Measurements from ENCODE around the gene LRRC40.

The LRRC40 gene

GRCh38 chr1:70140894-70141293 lies 64.5 kb downstream of the LRRC40 start:
- peaks cover 5% of the 10 kb centered on the region for H3K4me1 ChIP-seq (ENCODE audit: control insufficient read depth, insufficient read depth, low read length)
- H3K27me3 ChIP-seq (ENCODE audit: control insufficient read depth, insufficient read depth, low read length, poor library complexity, severe bottlenecking), result no peaks in the 10 kb centered on the region
- H3K36me3 ChIP-seq (ENCODE audit: control insufficient read depth, insufficient read depth, low read length), result no peaks in the 10 kb centered on the region
- no peak overlapping the region for H3K4me3 ChIP-seq (ENCODE audit: insufficient read depth, low read depth, low read length)
- H3K27ac ChIP-seq (ENCODE audit: insufficient read depth, low read depth, low read length, poor library complexity, severe bottlenecking), result no peak overlapping the region
- WGBS, 2 experiments, result 82 to 90% methylated on average over 3 of the region's 3 CpGs
- H3K9me3 ChIP-seq (ENCODE audit: control insufficient read depth, low read length), result no peaks in the 10 kb centered on the region

GRCh38 chr1:70140343-70140742 lies 65.0 kb downstream of the LRRC40 start:
- Histone ChIP-seq H3K27me3 (ENCODE audit: control insufficient read depth, insufficient read depth, low read length, poor library complexity, severe bottlenecking) (no peaks in the 10 kb centered on the region), H3K27ac (ENCODE audit: insufficient read depth, low read depth, low read length, poor library complexity, severe bottlenecking) (no peak overlapping the region), H3K36me3 (ENCODE audit: control insufficient read depth, insufficient read depth, low read length) (no peaks in the 10 kb centered on the region), H3K4me3 (ENCODE audit: insufficient read depth, low read depth, low read length) (no peak overlapping the region), H3K4me1 (ENCODE audit: control insufficient read depth, insufficient read depth, low read length) (peaks cover 5% of the 10 kb centered on the region), H3K9me3 (ENCODE audit: control insufficient read depth, low read length) (no peaks in the 10 kb centered on the region)

GRCh38 chr1:70134148-70134547 lies 71.2 kb downstream of the LRRC40 start:
- no peak overlapping the region for H3K27ac ChIP-seq (ENCODE audit: insufficient read depth, low read depth, low read length, poor library complexity, severe bottlenecking)
- no peaks in the 10 kb centered on the region for H3K9me3 ChIP-seq (ENCODE audit: control insufficient read depth, low read length)
- H3K4me1 ChIP-seq (ENCODE audit: control insufficient read depth, insufficient read depth, low read length), result no peaks in the 10 kb centered on the region
- WGBS, 2 experiments, result 81 to 90% methylated on average over 3 of the region's 3 CpGs
- H3K4me3 ChIP-seq (ENCODE audit: insufficient read depth, low read depth, low read length), result no peak overlapping the region
- H3K27me3 ChIP-seq (ENCODE audit: control insufficient read depth, insufficient read depth, low read length, poor library complexity, severe bottlenecking), result no peaks in the 10 kb centered on the region
- no peaks in the 10 kb centered on the region for H3K36me3 ChIP-seq (ENCODE audit: control insufficient read depth, insufficient read depth, low read length)

GRCh38 chr1:70117046-70117445 lies 88.3 kb downstream of the LRRC40 start:
- Histone ChIP-seq H3K36me3 (ENCODE audit: control insufficient read depth, insufficient read depth, low read length) (no peaks in the 10 kb centered on the region), H3K27ac (ENCODE audit: insufficient read depth, low read depth, low read length, poor library complexity, severe bottlenecking) (no peak overlapping the region), H3K27me3 (ENCODE audit: control insufficient read depth, insufficient read depth, low read length, poor library complexity, severe bottlenecking) (no peaks in the 10 kb centered on the region), H3K4me3 (ENCODE audit: insufficient read depth, low read depth, low read length) (no peak overlapping the region), H3K9me3 (ENCODE audit: control insufficient read depth, low read length) (no peaks in the 10 kb centered on the region), H3K4me1 (ENCODE audit: control insufficient read depth, insufficient read depth, low read length) (no peaks in the 10 kb centered on the region)

GRCh38 chr1:70115315-70115714 lies 90.1 kb downstream of the LRRC40 start:
- Histone ChIP-seq H3K27me3 (ENCODE audit: control insufficient read depth, insufficient read depth, low read length, poor library complexity, severe bottlenecking) (no peaks in the 10 kb centered on the region), H3K9me3 (ENCODE audit: control insufficient read depth, low read length) (no peaks in the 10 kb centered on the region), H3K27ac (ENCODE audit: insufficient read depth, low read depth, low read length, poor library complexity, severe bottlenecking) (no peak overlapping the region), H3K4me1 (ENCODE audit: control insufficient read depth, insufficient read depth, low read length) (no peaks in the 10 kb centered on the region), H3K36me3 (ENCODE audit: control insufficient read depth, insufficient read depth, low read length) (no peaks in the 10 kb centered on the region), H3K4me3 (ENCODE audit: insufficient read depth, low read depth, low read length) (no peak overlapping the region)
- WGBS, 2 experiments, result 85 to 88% methylated on average over 1 to 2 of the region's 3 CpGs

GRCh38 chr1:70112838-70113237 lies 92.5 kb downstream of the LRRC40 start:
- H3K27ac ChIP-seq (ENCODE audit: insufficient read depth, low read depth, low read length, poor library complexity, severe bottlenecking), result no peak overlapping the region
- WGBS, 2 experiments, result 84 to 87% methylated on average over 5 of the region's 5 CpGs
- H3K36me3 ChIP-seq (ENCODE audit: control insufficient read depth, insufficient read depth, low read length), result no peaks in the 10 kb centered on the region
- H3K27me3 ChIP-seq (ENCODE audit: control insufficient read depth, insufficient read depth, low read length, poor library complexity, severe bottlenecking), result no peaks in the 10 kb centered on the region
- no peaks in the 10 kb centered on the region for H3K9me3 ChIP-seq (ENCODE audit: control insufficient read depth, low read length)
- H3K4me1 ChIP-seq (ENCODE audit: control insufficient read depth, insufficient read depth, low read length), result no peaks in the 10 kb centered on the region
- no peak overlapping the region for H3K4me3 ChIP-seq (ENCODE audit: insufficient read depth, low read depth, low read length)

- H3K27me3 ChIP-seq (ENCODE audit: control insufficient read depth, insufficient read depth, low read length, poor library complexity, severe bottlenecking), result no peaks in the 10 kb centered on the region
- 88 to 91% methylated on average over 5 of the region's 5 CpGs for WGBS, 2 experiments
- no peak overlapping the region for H3K27ac ChIP-seq (ENCODE audit: insufficient read depth, low read depth, low read length, poor library complexity, severe bottlenecking)
- no peaks in the 10 kb centered on the region for H3K9me3 ChIP-seq (ENCODE audit: control insufficient read depth, low read length)
- H3K4me1 ChIP-seq (ENCODE audit: control insufficient read depth, insufficient read depth, low read length), result no peaks in the 10 kb centered on the region
- no peak overlapping the region for H3K4me3 ChIP-seq (ENCODE audit: insufficient read depth, low read depth, low read length)
- H3K36me3 ChIP-seq (ENCODE audit: control insufficient read depth, insufficient read depth, low read length), result no peaks in the 10 kb centered on the region
Observed at GRCh38 chr1:70109241-70109640, 96.1 kb downstream of the LRRC40 start.

GRCh38 chr1:70103770-70104169 lies 101.6 kb downstream of the LRRC40 start:
- H3K36me3 ChIP-seq (ENCODE audit: control insufficient read depth, insufficient read depth, low read length), result no peaks in the 10 kb centered on the region
- 100% methylated on average over 1 of the region's 1 CpG for WGBS, 2 experiments
- H3K27ac ChIP-seq (ENCODE audit: insufficient read depth, low read depth, low read length, poor library complexity, severe bottlenecking), result no peak overlapping the region
- no peaks in the 10 kb centered on the region for H3K4me1 ChIP-seq (ENCODE audit: control insufficient read depth, insufficient read depth, low read length)
- H3K4me3 ChIP-seq (ENCODE audit: insufficient read depth, low read depth, low read length), result no peak overlapping the region
- H3K27me3 ChIP-seq (ENCODE audit: control insufficient read depth, insufficient read depth, low read length, poor library complexity, severe bottlenecking), result no peaks in the 10 kb centered on the region
- H3K9me3 ChIP-seq (ENCODE audit: control insufficient read depth, low read length), result no peaks in the 10 kb centered on the region

- Histone ChIP-seq H3K36me3 (ENCODE audit: control insufficient read depth, insufficient read depth, low read length) (no peaks in the 10 kb centered on the region), H3K27ac (ENCODE audit: insufficient read depth, low read depth, low read length, poor library complexity, severe bottlenecking) (no peak overlapping the region), H3K4me3 (ENCODE audit: insufficient read depth, low read depth, low read length) (no peak overlapping the region), H3K9me3 (ENCODE audit: control insufficient read depth, low read length) (no peaks in the 10 kb centered on the region), H3K27me3 (ENCODE audit: control insufficient read depth, insufficient read depth, low read length, poor library complexity, severe bottlenecking) (no peaks in the 10 kb centered on the region), H3K4me1 (ENCODE audit: control insufficient read depth, insufficient read depth, low read length) (no peaks in the 10 kb centered on the region)
- 58% methylated on average over 1 of the region's 1 CpG; no CpG with 5 or more reads in 1 of the 2 experiments for WGBS, 2 experiments
Observed at GRCh38 chr1:70101774-70102173, 103.6 kb downstream of the LRRC40 start.

- no peaks in the 10 kb centered on the region for H3K36me3 ChIP-seq (ENCODE audit: control insufficient read depth, insufficient read depth, low read length)
- H3K27me3 ChIP-seq (ENCODE audit: control insufficient read depth, insufficient read depth, low read length, poor library complexity, severe bottlenecking), result no peaks in the 10 kb centered on the region
- no peaks in the 10 kb centered on the region for H3K9me3 ChIP-seq (ENCODE audit: control insufficient read depth, low read length)
- H3K4me3 ChIP-seq (ENCODE audit: insufficient read depth, low read depth, low read length), result no peak overlapping the region
- no peaks in the 10 kb centered on the region for H3K4me1 ChIP-seq (ENCODE audit: control insufficient read depth, insufficient read depth, low read length)
- no peak overlapping the region for H3K27ac ChIP-seq (ENCODE audit: insufficient read depth, low read depth, low read length, poor library complexity, severe bottlenecking)
- WGBS, 2 experiments, result 86 to 88% methylated on average over 2 of the region's 2 CpGs
Observed at GRCh38 chr1:70101231-70101630, 104.1 kb downstream of the LRRC40 start.

Data from ectodermal cell (in vitro differentiated cells).